OCI-LY7 (cell line): ENCODE results near the gene C1orf216. TPM values are rescaled to one million over a fixed set of nuclear protein-coding genes. Genes with fewer than 3 reads are reported as not detected.
A peak's percentile ranks its signal among the peaks of the same experiment; 100 is the strongest.

Experiments
- BruUV-seq: library from RNA; stranded (reverse); fragments of 400-500 nt; replicated peaks from 2 replicates; lab custom pipeline; 2021; lab: Mats Ljungman, UMichigan
- CTCF ChIA-PET: fragments of 300-600 bp; sonication (Branson Sonifier 250); formaldehyde crosslinking; loops from one replicate; lab custom pipeline; 2022; ENCODE audit warnings: antibody characterized with exemption; ENCODE audit not compliant: unreplicated experiment; lab: Charles Lee
- POLR2A ChIA-PET: fragments of 300-600 bp; sonication (Branson Sonifier 250); formaldehyde crosslinking; loops from one replicate; lab custom pipeline; 2022; ENCODE audit warnings: antibody characterized with exemption; lab: Charles Lee
- DNase-seq: peaks from one replicate; pipeline ENCODE4 v3.0.0-alpha.2; 2015; ENCODE audit warnings: low spot score
- H2AFZ ChIP-seq: fragments of 200-600 bp; sonication (generic), shearing (Covaris generic); 2 replicates; pipeline ENCODE4 v1.6.1; 2014; ENCODE audit warnings: mild to moderate bottlenecking, antibody characterized with exemption, low read length, moderate library complexity
- H3K27ac ChIP-seq: fragments of 200-600 bp; sonication (generic); 2 replicates; pipeline ENCODE4 v1.5.1; 2014; ENCODE audit warnings: mixed run types, low read depth, mild to moderate bottlenecking, moderate library complexity, low read length, inconsistent platforms; ENCODE audit not compliant: poor library complexity, severe bottlenecking
- H3K36me3 ChIP-seq: fragments of 200-600 bp; sonication (generic); 2 replicates; pipeline ENCODE4 v1.6.1; 2014; ENCODE audit warnings: mild to moderate bottlenecking, antibody characterized with exemption, low read length, moderate library complexity, mixed read lengths; ENCODE audit not compliant: insufficient read depth
- H3K4me1 ChIP-seq: fragments of 200-600 bp; sonication (generic); 2 replicates; pipeline ENCODE4 v1.5.1; 2014; ENCODE audit warnings: mild to moderate bottlenecking, low read length; ENCODE audit not compliant: insufficient read depth, poor library complexity, severe bottlenecking
- H3K4me2 ChIP-seq: fragments of 200-600 bp; sonication (generic); 2 replicates; pipeline ENCODE4 v1.6.1; 2014; ENCODE audit warnings: mild to moderate bottlenecking, low read length
- H3K4me3 ChIP-seq: fragments of 200-600 bp; sonication (generic); 2 replicates; pipeline ENCODE4 v1.5.1; 2014; ENCODE audit warnings: mild to moderate bottlenecking, low read depth, low read length; ENCODE audit not compliant: poor library complexity, severe bottlenecking
- H3K79me2 ChIP-seq: fragments of 200-600 bp; sonication (generic); 2 replicates; pipeline ENCODE4 v1.6.1; 2016; ENCODE audit warnings: low read depth, mild to moderate bottlenecking, low read length, moderate library complexity, mixed read lengths; ENCODE audit not compliant: insufficient read depth
- H3K9me2 ChIP-seq: fragments of 200-600 bp; sonication (generic); 2 replicates; pipeline ENCODE4 v1.6.1; 2016; ENCODE audit warnings: mild to moderate bottlenecking, low read length, mixed read lengths; ENCODE audit not compliant: insufficient read depth
- H3K9me3 ChIP-seq: fragments of 200-600 bp; sonication (generic); 2 replicates; pipeline ENCODE4 v1.6.1; 2014; ENCODE audit warnings: mild to moderate bottlenecking, mixed run types, low read length, mixed read lengths
- H4K20me1 ChIP-seq: fragments of 200-600 bp; sonication (generic); 2 replicates; pipeline ENCODE4 v1.6.1; 2014; ENCODE audit warnings: mild to moderate bottlenecking, antibody characterized with exemption, low read length, moderate library complexity, mixed read lengths; ENCODE audit not compliant: insufficient read depth
- EZH2phosphoT487 ChIP-seq: fragments of 200-600 bp; sonication (generic); IDR thresholded peaks from 2 replicates; pipeline ENCODE4 v1.6.1; 2018; ENCODE audit warnings: low read depth, borderline replicate concordance, mild to moderate bottlenecking, mixed run types, antibody characterized with exemption, low read length, moderate library complexity, mixed read lengths
- intact Hi-C: fragments of 100-400 bp; cut with micrococcal nuclease; formaldehyde crosslinking; loops from one replicate; pipeline ENCODE4 v1.10.0; 2022; ENCODE audit not compliant: unreplicated experiment
- total RNA-seq, 2 experiments: library from RNA; depleted of rRNA in 1 of 2; stranded (reverse); fragments of >200 nt in 1 of 2; shearing (Covaris generic) in 1 of 2; gene quantifications; 2 replicates each; pipeline ENCODE4 v1.2.3, GENCODE V29; 2014 to 2022
- TF ChIP-seq, protein P1 (sequence below): fragments of 200-600 bp; sonication (generic); conservative IDR thresholded peaks from 2 replicates; pipeline ENCODE4 v1.5.1; 2014; ENCODE audit warnings: mild to moderate bottlenecking, antibody characterized with exemption, low read length, moderate library complexity, mixed read lengths

The C1orf216 gene
- total RNA-seq, 2 experiments from 2014 or later, result 8.8 to 15.3 TPM

DNA sequence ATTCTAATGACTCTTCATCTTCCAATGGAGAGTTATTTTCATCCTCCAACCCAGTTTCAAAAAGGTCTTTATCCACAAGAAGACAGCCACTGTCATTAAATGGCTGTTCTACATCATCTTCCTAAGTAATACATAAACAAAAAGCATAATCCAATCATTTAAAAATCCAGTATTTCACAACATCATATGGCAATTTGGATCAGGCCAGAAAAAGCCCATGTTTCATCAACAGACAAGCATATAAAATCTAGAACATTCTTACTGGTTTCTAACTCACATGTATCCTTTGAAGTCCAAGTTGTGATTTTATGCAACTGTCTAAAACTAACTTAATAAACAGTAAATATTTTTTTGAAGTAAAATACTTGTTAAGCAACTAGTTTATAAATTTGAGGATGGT, 44.5 kb upstream of the C1orf216 start:
- peaks cover 19% of the 10 kb centered on the region; the same call in 1 of the 2 replicates for H4K20me1 ChIP-seq
- no peak overlapping the region for H3K4me3 ChIP-seq
- H3K9me3 ChIP-seq, result no peaks in the 10 kb centered on the region
- ChIA-PET CTCF (no interaction called here), POLR2A (interaction anchor here (0.5 to 1.7 kb wide), 3 partner anchors 9 to 158 kb away, joined by 3 read pairs; no protein-coding TSS in a partner anchor)
- H3K4me1 ChIP-seq, result peaks cover 26% of the 10 kb centered on the region
- H3K9me2 ChIP-seq, result no peaks in the 10 kb centered on the region
- TF ChIP-seq, protein P1, sequence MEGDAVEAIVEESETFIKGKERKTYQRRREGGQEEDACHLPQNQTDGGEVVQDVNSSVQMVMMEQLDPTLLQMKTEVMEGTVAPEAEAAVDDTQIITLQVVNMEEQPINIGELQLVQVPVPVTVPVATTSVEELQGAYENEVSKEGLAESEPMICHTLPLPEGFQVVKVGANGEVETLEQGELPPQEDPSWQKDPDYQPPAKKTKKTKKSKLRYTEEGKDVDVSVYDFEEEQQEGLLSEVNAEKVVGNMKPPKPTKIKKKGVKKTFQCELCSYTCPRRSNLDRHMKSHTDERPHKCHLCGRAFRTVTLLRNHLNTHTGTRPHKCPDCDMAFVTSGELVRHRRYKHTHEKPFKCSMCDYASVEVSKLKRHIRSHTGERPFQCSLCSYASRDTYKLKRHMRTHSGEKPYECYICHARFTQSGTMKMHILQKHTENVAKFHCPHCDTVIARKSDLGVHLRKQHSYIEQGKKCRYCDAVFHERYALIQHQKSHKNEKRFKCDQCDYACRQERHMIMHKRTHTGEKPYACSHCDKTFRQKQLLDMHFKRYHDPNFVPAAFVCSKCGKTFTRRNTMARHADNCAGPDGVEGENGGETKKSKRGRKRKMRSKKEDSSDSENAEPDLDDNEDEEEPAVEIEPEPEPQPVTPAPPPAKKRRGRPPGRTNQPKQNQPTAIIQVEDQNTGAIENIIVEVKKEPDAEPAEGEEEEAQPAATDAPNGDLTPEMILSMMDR, result no peak
- no peak for TF ChIP-seq EZH2phosphoT487
- no peak overlapping the region for H3K27ac ChIP-seq
- peaks cover 81% of the 10 kb centered on the region for H3K79me2 ChIP-seq
- no peak overlapping the region for H2AFZ ChIP-seq
- BruUV-seq, result no TSS peak
- intact Hi-C loops, result loop anchor here (2.0 kb wide), 1 partner anchor 20 kb away; no protein-coding TSS in a partner anchor
- H3K36me3 ChIP-seq, result peaks cover 86% of the 10 kb centered on the region
- H3K4me2 ChIP-seq, result no peak overlapping the region
- no peak for DNase-seq

DNA sequence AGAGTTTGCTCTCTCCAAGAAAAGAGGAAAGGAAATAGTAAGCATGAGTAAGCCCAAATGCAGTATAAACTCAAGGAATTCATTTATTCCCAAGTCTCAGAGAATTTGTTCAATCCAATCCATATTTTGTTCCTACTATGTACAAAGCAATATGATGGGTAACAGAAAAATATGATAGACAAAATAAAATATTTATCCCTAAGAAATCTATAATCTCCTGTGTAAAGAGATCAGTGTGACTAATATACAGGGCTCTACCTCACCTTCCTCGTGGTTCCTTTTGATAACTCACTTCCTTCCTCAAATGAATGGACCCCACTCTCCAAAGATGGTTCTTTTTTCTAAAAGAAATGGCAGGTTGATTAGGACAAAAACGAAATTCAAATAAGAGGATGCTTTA, 43.5 kb upstream of the C1orf216 start:
- no peak overlapping the region for H2AFZ ChIP-seq
- no peak overlapping the region for H3K27ac ChIP-seq
- no peak overlapping the region for H3K4me2 ChIP-seq
- no TSS peak for BruUV-seq
- H3K4me3 ChIP-seq, result no peak overlapping the region
- peaks cover 88% of the 10 kb centered on the region for H3K36me3 ChIP-seq
- H3K79me2 ChIP-seq, result peaks cover 78% of the 10 kb centered on the region
- peaks cover 19% of the 10 kb centered on the region for H3K4me1 ChIP-seq
- ChIA-PET POLR2A (interaction anchor here (0.6 to 1.7 kb wide), 3 partner anchors 8 to 77 kb away, joined by 3 read pairs; no protein-coding TSS in a partner anchor), CTCF (no interaction called here)
- H3K9me2 ChIP-seq, result no peaks in the 10 kb centered on the region
- DNase-seq, result no peak
- intact Hi-C loops, result loop anchor here (2.0 kb wide), 1 partner anchor 19 kb away; no protein-coding TSS in a partner anchor
- TF ChIP-seq EZH2phosphoT487, result no peak
- TF ChIP-seq, protein P1, result no peak
- no peaks in the 10 kb centered on the region for H3K9me3 ChIP-seq
- H4K20me1 ChIP-seq, result peaks cover 18% of the 10 kb centered on the region; the same call in 1 of the 2 replicates

DNA sequence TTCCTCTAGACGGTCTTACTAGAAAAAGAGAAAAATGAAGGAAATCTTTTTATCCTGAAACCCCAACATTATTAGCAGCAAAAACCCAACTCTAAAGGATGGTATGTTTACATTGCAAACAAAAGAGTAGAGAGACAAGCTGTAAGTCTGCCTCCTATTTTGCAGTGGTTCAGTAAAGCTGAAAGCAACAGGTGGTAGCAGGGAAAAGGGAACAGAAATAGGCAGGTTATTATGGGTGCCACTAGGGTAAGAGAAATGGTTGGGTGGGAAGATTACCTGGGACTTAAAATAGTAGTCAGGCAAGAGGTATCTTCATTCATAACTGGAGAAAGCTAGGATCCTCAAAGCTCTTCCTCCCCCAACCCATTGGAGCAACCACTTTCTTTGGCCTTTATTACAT, 37.4 kb upstream of the C1orf216 start:
- H3K4me3 ChIP-seq, result no peak overlapping the region
- BruUV-seq, result no TSS peak
- H3K27ac ChIP-seq, result peak overlapping the region; percentile 28
- no peak overlapping the region; the same call in 1 of the 2 replicates for H3K4me2 ChIP-seq
- ChIA-PET CTCF (interaction anchor here (1.1 kb wide), 1 partner anchor 13 kb away, joined by 4 read pairs; no protein-coding TSS in a partner anchor), POLR2A (interaction anchor here (1.0 to 1.2 kb wide), 3 partner anchors 11 to 14 kb away, joined by 3 to 6 read pairs (median 5); no protein-coding TSS in a partner anchor)
- H3K36me3 ChIP-seq, result peaks cover 97% of the 10 kb centered on the region
- H4K20me1 ChIP-seq, result peaks cover 14% of the 10 kb centered on the region; the same call in 1 of the 2 replicates
- no peaks in the 10 kb centered on the region for H3K9me2 ChIP-seq
- DNase-seq, result no peak
- TF ChIP-seq EZH2phosphoT487, result no peak
- TF ChIP-seq, protein P1, result no peak
- intact Hi-C loops, result no loop called here
- H3K9me3 ChIP-seq, result no peaks in the 10 kb centered on the region
- peaks cover 20% of the 10 kb centered on the region for H3K4me1 ChIP-seq
- no peak overlapping the region for H2AFZ ChIP-seq
- H3K79me2 ChIP-seq, result peaks cover 35% of the 10 kb centered on the region
